PC-3 (cell line): ENCODE results near the gene ACLY. TPM values are rescaled to one million over a fixed set of nuclear protein-coding genes. Genes with fewer than 3 reads are reported as not detected.

Experiments
- ATAC-seq: fragments of 200-7000 bp; cut with Tn5 transposase; 2 replicates; pipeline ENCODE4 v1.9.1; 2020; ENCODE audit warnings: mild to moderate bottlenecking, moderate library complexity
- BruUV-seq: library from RNA; stranded (reverse); fragments of 400-500 nt; replicated peaks from 2 replicates; lab custom pipeline; 2021; lab: Mats Ljungman, UMichigan
- CTCF ChIA-PET: fragments of 300-600 bp; sonication (Branson Sonifier 250); formaldehyde crosslinking; loops from one replicate; lab custom pipeline; 2022; ENCODE audit warnings: antibody characterized with exemption; lab: Charles Lee
- POLR2A ChIA-PET: fragments of 300-600 bp; sonication (Branson Sonifier 250); formaldehyde crosslinking; loops from one replicate; lab custom pipeline; 2022; ENCODE audit warnings: antibody characterized with exemption; ENCODE audit not compliant: unreplicated experiment; lab: Charles Lee
- DNase-seq: peaks from one replicate; pipeline ENCODE4 v3.0.0-alpha.2; 2015
- H2AFZ ChIP-seq: fragments of 300-600 bp; sonication (generic); 2 replicates; pipeline ENCODE4 v1.6.0; 2016; ENCODE audit warnings: antibody characterized with exemption, low read length
- H3F3A ChIP-seq: fragments of 300-600 bp; sonication (generic); one replicate; pipeline ENCODE4 v1.6.0; 2017; ENCODE audit warnings: antibody characterized with exemption, low read length, control low read depth, mild to moderate bottlenecking; ENCODE audit not compliant: unreplicated experiment
- H3K27ac ChIP-seq: fragments of 300-600 bp; sonication (generic); 2 replicates; pipeline ENCODE4 v1.5.1; 2016; ENCODE audit warnings: mild to moderate bottlenecking, low read length
- H3K27me3 ChIP-seq: fragments of 300-600 bp; sonication (generic); 2 replicates; pipeline ENCODE4 v1.6.1; 2016; ENCODE audit warnings: low read length, mixed read lengths
- H3K36me3 ChIP-seq: fragments of 300-600 bp; sonication (generic); 2 replicates; pipeline ENCODE4 v1.6.1; 2016; ENCODE audit warnings: low read depth, mixed run types, low read length, mixed read lengths
- H3K4me1 ChIP-seq: fragments of 300-600 bp; sonication (generic); 2 replicates; pipeline ENCODE4 v1.5.1; 2016; ENCODE audit warnings: low read length; ENCODE audit not compliant: insufficient read depth
- H3K4me2 ChIP-seq: fragments of 300-600 bp; sonication (generic); 2 replicates; pipeline ENCODE4 v1.6.0; 2016; ENCODE audit warnings: low read length
- H3K4me3 ChIP-seq: fragments of 300-600 bp; sonication (generic); 2 replicates; pipeline ENCODE4 v1.5.1; 2016; ENCODE audit warnings: mild to moderate bottlenecking, low read length, mixed read lengths
- H3K79me2 ChIP-seq: fragments of 300-600 bp; sonication (generic); 2 replicates; pipeline ENCODE4 v1.6.1; 2017; ENCODE audit warnings: low read length, mixed read lengths
- H3K9ac ChIP-seq: fragments of 300-600 bp; sonication (generic); 2 replicates; pipeline ENCODE4 v1.6.0; 2016; ENCODE audit warnings: mild to moderate bottlenecking, low read length
- H3K9me2 ChIP-seq: fragments of 300-600 bp; sonication (generic); replicated peaks from 2 replicates; pipeline ENCODE4 v1.6.1; 2016; ENCODE audit warnings: mixed run types, low read length, mixed read lengths
- H3K9me3 ChIP-seq: fragments of 300-600 bp; sonication (generic); 2 replicates; pipeline ENCODE4 v1.6.1; 2016; ENCODE audit warnings: low read length, mixed read lengths
- H4K20me1 ChIP-seq: fragments of 300-600 bp; sonication (generic); 2 replicates; pipeline ENCODE4 v1.6.1; 2016; ENCODE audit warnings: low read length, mixed read lengths
- CTCF ChIP-seq: fragments of 300-600 bp; sonication (generic); conservative IDR thresholded peaks from 2 replicates; pipeline ENCODE4 v1.5.1; 2017; ENCODE audit warnings: antibody characterized with exemption, low read depth, mild to moderate bottlenecking, low read length
- EZH2 ChIP-seq: fragments of 300-600 bp; sonication (generic); IDR thresholded peaks from one replicate; pipeline ENCODE4 v1.6.1; 2017; ENCODE audit warnings: antibody characterized with exemption, mild to moderate bottlenecking, low read length; ENCODE audit not compliant: unreplicated experiment
- EZH2phosphoT487 ChIP-seq: fragments of 300-600 bp; sonication (generic); IDR thresholded peaks from 2 replicates; pipeline ENCODE4 v1.6.1; 2018; ENCODE audit warnings: mild to moderate bottlenecking, antibody characterized with exemption, low read length, borderline replicate concordance
- intact Hi-C: fragments of 100-400 bp; cut with micrococcal nuclease; formaldehyde crosslinking; loops from 2 replicates; pipeline ENCODE4 v1.9.0; 2023
- total RNA-seq: library from RNA; depleted of rRNA; stranded (reverse); fragments of >200 nt; gene quantifications from 2 replicates; pipeline ENCODE4 v1.2.3, GENCODE V29; 2014

Gene ACLY
- total RNA-seq, 1 experiment from 2014 or later, result 114 TPM

- DNase-seq (peak; percentile 87), ATAC-seq (peak; percentile 67)
- Histone ChIP-seq H3K27me3 (no peaks in the 10 kb centered on the region), H3K27ac (peak overlapping the region; percentile 74), H3K4me1 (peaks cover 27% of the 10 kb centered on the region), H3K9ac (peak overlapping the region; percentile 94), H3K79me2 (peaks cover 40% of the 10 kb centered on the region), H3F3A (no peaks in the 10 kb centered on the region), H3K4me3 (peak overlapping the region; percentile 82), H4K20me1 (0 out of 2 replicates have a peak, but pooled peaks cover 5% of the 10 kb centered on the region), H3K9me2 (no peaks in the 10 kb centered on the region), H3K36me3 (peaks cover 5% of the 10 kb centered on the region), H2AFZ (peak overlapping the region; percentile 60), H3K4me2 (peak overlapping the region; percentile 100), H3K9me3 (no peaks in the 10 kb centered on the region)
- TF ChIP-seq EZH2phosphoT487 (no peak), CTCF (no peak)
- TSS peak; percentile 84 for BruUV-seq
- CTCF ChIA-PET, result interaction anchor here (1.2 kb wide), 2 partner anchors 24 to 562 kb away, joined by 3 to 7 read pairs; no protein-coding TSS in a partner anchor
- intact Hi-C loops, result loop anchor here (1.0 kb wide), 1 partner anchor 51 kb away; the partner anchor contains the start of gene DNAJC7
- POLR2A ChIA-PET, result interaction anchor here (0.5 to 1.0 kb wide), 4 partner anchors 19 to 54 kb away, joined by 4 to 11 read pairs (median 5); partner anchors contain the start of genes DNAJC7 and NKIRAS2
These were observed 47.1 kb upstream of the ACLY start for GRCh38 chr17:41965694-41966462.

- Histone ChIP-seq H3K4me1 (peaks cover 13% of the 10 kb centered on the region), H2AFZ (no peak overlapping the region), H3K4me2 (no peak overlapping the region), H3K36me3 (no peaks in the 10 kb centered on the region), H3F3A (no peaks in the 10 kb centered on the region), H3K4me3 (no peak overlapping the region), H3K9me3 (no peaks in the 10 kb centered on the region), H3K27ac (no peak overlapping the region), H3K27me3 (no peaks in the 10 kb centered on the region), H3K9ac (no peak overlapping the region), H3K9me2 (no peaks in the 10 kb centered on the region), H3K79me2 (peaks cover 13% of the 10 kb centered on the region), H4K20me1 (no peaks in the 10 kb centered on the region)
- ChIA-PET CTCF (interaction anchor here (0.6 to 1.0 kb wide), 6 partner anchors 55 to 821 kb away, joined by 3 to 6 read pairs (median 4); partner anchors contain the start of genes DNAJC7 and NKIRAS2), POLR2A (no interaction called here)
- DNase-seq, result peak; percentile 60
- TF ChIP-seq EZH2phosphoT487, result no peak
- peak; percentile 88 for TF ChIP-seq CTCF
- no peak for ATAC-seq
- intact Hi-C loops, result no loop called here
- no TSS peak for BruUV-seq
These were observed 44.1 kb upstream of the ACLY start for GRCh38 chr17:41962768-41963434.

GRCh38 chr17:41962111-41962510, 43.4 kb upstream of the ACLY start:
- intact Hi-C loops, result no loop called here
- no peak overlapping the region for H3K9ac ChIP-seq
- ChIA-PET POLR2A (no interaction called here), CTCF (no interaction called here)
- H3K27me3 ChIP-seq, result no peaks in the 10 kb centered on the region
- H3K27ac ChIP-seq, result no peak overlapping the region
- H3K9me3 ChIP-seq, result no peaks in the 10 kb centered on the region
- no peaks in the 10 kb centered on the region for H4K20me1 ChIP-seq
- no peak overlapping the region for H2AFZ ChIP-seq
- no peak overlapping the region for H3K4me2 ChIP-seq
- H3K4me3 ChIP-seq, result no peak overlapping the region
- no TSS peak for BruUV-seq
- H3K9me2 ChIP-seq, result no peaks in the 10 kb centered on the region
- H3K36me3 ChIP-seq, result no peaks in the 10 kb centered on the region
- H3K4me1 ChIP-seq, result peaks cover 13% of the 10 kb centered on the region
- DNase-seq, result no peak
- no peaks in the 10 kb centered on the region for H3F3A ChIP-seq
- no peak for TF ChIP-seq EZH2phosphoT487
- no peak for TF ChIP-seq CTCF
- no peak for TF ChIP-seq EZH2
- peaks cover 5% of the 10 kb centered on the region for H3K79me2 ChIP-seq
- no peak for ATAC-seq
